Tongue (tissue), 2 donors: Measurements from ENCODE around the gene MGP. TPM values are rescaled to one million over a fixed set of nuclear protein-coding genes. Genes with fewer than 3 reads are reported as not detected.

Experiments used
- DNase-seq: peaks from one replicate; pipeline ENCODE4 v3.0.0-alpha.2; 2015
- total RNA-seq: library from RNA; depleted of rRNA; stranded (reverse); fragments of >200 nt; gene quantifications from one replicate; pipeline ENCODE4 v1.2.3, GENCODE V29; 2014

Gene MGP
- total RNA-seq, 1 donor from 2014 or later: 97.7 TPM

DNA sequence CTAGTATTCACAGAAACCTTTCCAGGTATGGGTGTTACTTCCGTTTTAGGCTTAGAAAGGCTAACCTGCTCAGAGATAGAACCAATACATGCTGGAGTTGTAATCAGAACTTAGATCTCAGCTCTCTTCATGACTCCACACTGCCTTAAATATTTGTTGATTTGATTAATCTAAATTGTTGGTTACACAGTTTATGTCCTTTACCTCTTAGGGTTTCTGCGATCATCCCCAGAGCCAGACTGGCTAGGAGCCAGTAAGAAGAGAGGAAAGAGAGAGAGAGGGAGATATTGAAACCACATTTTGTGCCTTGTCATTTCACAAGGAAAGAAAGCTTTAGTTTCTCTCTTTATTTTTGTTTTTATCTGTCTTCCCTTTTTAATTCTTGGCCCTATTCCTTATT is 16.8 kb upstream of the MGP start:
- DNase-seq: no peak

DNA sequence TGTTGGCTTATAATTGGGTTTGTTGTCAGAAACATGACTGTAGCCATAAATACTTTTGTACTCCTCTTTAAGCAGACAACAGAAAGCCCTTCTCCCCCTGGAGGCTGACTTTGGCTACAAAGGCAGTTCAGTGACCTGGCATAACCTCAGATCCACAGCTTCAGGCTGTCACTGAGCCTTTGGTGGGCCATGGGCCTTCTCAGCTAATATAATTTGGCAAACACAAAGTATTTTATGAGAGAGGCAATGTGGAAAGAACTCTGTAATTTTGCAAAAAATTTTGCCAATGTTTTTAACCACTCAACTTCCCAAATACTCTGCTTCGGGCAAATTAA is 15.5 kb upstream of the MGP start:
- DNase-seq: no peak

DNA sequence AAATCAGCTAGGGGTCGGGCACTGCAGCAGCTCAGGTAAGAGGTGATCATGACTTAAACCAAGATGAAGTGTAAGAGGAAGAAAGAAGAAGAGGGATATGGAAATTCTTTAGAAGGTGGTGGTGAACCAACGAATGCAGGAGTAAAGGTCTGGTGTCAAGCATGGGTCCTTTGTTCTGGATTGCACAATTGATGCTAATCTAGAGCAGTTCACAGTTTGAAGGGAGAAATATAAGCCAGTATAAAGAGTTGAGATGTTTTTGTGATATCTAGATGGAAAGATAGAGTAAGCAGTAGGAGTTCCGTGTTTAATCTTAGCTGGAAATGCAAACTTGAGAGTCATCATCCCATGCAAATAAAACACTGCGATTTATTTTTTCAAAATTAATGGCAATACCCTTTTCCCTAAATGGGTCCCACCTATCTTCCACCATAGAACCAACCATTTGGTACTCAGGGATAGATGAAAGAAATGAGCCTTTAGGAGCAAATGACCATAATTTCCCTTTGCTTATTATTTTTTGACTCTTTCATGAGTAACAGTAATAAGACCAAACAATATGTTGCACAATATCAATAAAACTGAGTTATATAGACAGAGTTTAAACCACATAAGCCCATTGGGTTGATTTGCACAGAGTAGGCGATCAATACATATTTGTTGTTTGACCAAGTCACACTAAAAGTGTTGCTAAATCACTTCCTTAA is 15.0 kb upstream of the MGP start:
- no peak for DNase-seq

DNA sequence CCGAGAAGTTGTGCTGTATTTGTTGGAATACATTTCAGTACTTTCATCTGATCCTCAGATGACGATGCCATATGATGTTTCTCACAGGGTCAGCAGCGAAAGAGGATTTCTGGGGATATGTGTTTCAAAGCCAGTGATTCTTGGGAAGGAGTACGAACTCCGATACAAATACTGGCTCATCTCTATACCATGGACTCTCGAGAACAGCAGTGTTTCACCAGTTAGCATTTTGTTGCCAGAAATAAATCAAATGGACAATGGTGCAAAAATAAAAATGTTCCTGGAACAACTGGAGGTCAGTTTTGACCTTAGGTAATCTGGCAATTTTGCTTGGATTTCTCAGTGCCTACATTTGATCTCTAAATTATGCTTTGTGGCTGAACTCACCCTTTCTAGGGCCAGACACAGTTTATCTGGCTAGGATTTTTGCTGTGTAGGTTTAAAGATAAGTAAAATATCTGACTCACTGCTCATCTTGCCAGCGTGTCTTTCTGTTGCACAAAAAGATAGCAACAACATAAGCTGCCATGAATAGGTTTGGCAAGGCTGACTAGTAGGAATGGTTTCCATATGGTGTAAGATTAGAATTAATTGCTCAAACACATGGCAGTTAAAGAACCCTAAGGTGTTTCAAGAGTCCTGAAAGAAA is 11.0 kb upstream of the MGP start:
- peak; percentile 79 for DNase-seq

DNA sequence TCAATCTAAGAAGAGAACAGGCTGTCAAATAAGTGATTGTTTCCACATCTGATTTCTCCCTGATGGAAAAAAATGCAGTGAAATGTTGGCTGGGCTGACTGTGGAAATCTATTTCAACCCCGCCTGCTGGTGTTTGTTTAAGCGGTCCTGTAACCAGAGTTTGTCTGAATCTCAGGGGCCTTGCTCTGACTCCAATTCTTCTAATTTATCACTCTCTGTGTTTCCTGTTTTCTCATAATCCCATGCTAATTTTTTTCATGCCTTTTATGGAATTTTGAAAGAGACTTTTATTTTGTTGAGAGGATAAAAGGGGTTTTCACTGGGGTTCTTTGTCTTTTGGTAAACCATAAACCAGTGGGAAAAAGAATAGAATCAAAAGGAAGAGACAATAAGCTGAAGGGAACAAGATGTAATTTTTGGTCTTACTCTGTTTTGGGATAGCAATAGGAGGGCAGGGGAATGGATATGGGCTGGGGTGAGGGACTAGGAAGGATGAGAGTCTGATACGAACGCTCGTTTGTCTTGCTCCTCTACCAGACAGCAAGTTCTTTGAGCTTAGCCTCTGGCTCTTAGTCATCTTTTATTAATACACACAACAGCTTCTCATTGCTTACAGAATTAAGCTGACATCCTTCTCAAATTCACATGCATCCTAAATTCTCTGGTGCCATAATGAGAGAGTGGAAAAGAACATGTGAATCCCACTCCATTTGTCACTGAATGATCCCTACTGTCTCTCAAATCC is 8.0 kb upstream of the MGP start:
- peak; percentile 77 for DNase-seq

DNA sequence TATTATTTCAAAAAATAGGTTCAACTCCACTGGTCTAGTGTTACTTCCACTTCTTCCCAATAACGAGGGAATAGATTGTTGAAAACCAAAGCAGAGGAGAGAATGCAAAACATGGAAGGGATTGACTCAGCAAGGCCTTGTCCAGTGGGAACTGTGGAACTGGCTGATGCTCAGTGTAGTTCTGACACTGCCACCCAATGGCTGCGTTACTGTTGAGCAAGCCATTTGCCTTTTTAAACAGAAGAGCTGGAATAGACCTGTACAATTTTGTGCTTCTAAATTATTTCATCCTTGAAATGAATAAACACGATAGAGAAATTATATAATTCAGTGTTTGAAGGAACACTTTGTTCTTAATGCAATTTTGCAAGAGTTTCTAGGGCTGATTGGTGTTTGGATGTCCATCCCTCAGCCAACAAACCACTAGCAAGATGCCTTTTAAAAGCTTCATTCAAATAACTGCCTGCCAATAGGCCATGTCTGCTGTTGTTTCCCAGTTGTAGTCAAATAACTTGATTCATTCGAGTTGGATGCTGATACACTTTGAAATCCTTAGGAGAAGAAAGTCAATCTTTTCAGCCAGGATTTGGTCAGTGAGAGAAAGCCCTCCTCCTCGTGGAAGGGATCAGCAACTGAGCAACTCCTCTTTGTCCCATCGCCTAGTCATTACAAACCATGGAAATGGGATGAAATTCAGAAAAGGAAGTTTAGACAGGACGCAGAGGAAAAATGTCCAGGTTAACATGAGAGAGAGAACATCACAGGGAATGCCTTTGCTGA is 7.3 kb upstream of the MGP start:
- peak; percentile 67 for DNase-seq

DNA sequence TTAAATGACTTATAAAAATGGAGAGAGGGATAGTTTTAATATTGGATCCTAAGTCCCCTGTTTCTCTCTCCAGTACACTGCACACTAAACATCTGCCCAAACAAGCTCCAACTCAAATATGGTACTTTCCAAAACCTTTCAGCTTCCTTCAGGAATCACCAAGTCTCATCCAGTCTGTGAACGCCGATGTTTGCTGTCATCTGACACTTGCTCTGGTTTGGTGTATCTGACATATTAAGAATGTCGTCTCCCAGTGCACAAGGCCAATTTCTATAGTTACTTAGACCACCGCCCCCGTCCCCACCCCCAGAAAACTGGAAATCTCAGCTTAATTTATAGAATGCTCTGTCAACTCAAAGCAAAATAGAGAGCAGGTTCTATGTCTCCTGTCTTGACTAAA is 5.0 kb upstream of the MGP start:
- DNase-seq: no peak

DNA sequence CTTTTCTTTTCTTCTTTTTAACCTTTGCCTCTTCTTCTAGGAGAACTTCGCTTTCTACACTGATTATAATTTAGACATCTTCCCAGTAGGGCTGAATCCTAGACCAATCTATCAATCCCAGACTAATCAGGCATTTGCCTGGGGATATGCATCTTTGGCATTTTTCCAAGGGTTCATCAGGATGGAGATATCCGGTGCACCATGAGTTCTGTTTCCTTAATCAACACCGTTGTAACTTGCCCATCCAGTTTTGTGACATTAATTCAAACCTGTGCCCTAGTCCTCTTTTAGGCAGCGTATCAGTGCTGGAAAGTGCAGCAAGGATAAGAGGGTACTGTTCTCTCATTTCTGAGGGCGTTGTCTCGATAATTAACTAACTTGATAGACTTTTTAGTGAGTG is 617 bp upstream of the MGP start:
- DNase-seq: no peak

DNA sequence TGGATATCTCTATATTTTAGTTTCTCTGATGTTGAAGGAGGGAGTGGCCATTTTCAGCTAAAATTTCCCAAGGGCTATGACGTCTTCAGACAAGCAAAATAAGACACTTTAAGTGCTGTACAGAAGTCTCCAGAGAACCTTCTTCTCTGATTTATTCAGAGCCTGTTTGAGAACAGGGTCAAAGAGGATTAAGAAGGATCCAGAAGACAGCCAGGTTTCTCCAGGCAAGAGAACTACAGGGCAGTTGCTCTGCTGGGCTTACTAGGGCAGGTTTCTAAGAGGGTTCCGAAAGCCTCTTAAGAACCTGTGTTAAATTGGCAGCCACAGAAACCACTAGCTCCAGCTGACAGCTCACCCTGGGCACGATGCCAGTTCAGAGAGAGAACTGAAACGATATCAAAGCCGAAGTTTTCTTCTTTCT is 1.2 kb downstream of the MGP start:
- DNase-seq: peak; percentile 92

DNA sequence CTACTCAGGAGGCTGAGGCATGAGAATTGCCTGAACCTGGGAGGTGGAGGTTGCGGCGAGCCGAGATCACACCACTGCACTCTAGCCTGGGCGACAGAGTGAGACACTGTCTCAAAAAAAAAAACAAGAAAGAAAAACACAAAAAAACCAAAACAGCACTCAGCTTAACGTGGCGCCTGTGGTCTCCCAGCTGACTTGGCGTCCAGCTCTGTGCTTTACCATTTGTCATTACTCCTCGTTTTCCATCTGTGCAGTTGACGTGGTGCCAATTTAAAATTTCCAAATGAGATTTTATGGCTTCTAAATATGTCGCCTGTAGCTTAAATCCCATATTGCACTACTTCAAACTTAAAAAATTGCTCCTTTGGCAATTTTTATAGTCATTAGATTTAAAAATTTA is 2.0 kb downstream of the MGP start:
- peak; percentile 92 for DNase-seq

DNA sequence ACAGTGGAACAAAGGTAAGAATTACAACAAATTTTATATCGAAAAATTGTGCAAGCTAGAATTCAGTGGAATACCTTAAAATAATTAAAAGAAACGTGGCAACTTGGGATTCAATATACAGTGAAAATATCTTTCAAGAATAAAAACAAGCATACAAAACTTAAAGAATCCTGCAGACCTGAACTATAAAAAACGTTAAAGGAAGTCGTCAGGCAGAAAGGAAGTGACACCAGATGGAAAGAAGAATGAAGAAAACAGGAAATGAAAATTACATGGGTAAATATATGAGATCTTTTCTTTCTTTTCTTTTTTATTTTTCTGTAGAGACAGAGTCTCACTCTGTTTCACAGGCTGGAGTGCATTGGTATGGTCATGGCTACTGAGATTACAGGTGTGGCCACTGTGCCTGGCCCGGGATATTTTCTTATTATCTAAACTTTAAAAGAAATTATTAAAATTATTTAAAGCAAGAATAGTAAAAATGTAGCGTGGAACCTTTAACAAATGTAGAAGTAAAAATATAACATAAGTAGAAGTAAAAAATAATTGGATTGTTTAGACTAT is 4.7 kb downstream of the MGP start:
- no peak for DNase-seq

DNA sequence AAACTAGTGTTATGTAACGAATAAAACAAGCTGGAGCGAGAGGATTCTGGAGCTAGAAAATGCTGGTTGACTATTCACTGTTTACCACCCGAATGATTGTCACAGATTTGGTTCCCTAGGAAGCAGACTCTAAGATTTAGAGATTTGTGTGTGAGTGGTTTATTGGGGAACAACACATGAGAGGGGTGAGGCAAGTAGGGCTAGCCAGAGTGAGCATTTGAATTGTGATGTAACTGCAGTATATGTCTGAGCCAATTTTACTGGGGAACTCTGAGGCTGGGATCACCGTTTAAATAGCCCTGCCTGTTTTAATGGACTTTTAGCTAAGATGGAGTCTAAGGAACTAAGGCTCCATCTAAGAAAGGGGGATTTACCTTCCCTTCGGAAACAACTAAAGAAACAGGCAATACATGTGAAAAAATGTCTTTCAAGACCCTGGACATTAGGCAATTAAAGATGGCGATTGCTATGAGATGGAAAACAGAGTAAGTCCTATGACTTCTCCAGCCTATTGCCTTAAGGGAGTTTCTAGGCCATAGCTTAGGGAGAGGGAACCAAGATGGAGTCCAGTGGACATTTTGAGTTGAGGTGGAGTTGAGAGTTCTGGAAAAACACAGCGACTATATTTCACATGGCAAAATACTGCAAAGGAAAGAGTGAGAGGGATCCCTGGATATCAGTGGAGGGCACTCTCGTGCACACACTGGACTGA is 6.3 kb downstream of the MGP start:
- no peak for DNase-seq

DNA sequence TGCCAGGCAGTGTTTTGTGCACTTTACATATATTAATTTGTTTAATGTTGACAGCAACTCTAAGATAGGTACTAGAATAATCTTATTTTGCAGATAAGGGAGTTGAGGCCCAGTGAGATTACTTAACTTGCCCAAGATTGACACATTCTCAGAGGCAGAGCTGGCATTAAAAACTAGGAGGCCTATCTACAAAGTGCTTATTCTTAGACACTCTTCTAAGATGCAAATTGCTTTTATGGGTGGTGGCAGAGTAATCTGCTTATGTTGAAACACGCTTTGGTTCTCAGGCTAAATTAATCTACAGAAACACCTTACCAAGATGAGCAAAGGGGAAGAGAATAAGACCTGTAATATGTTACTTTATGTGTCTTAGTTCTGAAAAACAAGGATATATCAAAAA is 7.2 kb downstream of the MGP start:
- DNase-seq: no peak

DNA sequence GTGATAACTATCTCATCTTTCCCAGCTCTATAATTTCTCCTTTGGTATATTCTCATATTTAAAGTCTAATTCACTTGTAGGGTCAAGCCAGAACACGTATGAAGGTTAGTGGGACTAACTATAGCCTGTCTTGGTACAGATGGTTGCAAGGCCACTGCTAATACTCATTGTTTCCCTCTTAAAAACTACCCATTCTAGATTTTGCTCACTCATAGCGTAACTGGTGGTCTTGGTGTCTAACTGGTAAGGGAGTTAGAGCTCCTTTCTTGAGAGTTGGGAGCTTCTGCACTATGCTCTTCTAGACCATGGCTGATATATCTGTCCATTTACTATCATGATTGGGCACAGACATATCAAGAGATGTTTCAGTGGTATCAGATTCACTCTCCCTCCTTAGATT is 8.8 kb downstream of the MGP start:
- DNase-seq: no peak

DNA sequence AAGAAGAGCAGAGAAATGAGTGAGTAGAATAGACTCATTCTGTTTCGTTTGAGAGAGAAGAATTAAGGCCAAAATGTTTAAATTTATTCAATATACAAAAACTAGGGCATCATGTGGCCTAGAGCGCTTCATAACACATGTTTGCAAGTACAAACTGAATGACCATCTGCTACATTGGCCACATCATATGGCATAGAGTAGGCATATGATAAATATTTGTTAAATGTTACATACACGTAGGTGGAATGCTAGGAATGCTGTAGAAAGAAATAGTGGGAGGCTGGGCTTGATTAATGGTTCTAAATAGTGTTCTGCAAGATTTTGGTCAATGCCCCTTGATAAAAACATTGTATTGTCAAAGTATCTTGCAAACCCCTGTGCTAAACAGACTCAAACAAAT is 10.8 kb downstream of the MGP start:
- DNase-seq: no peak

DNA sequence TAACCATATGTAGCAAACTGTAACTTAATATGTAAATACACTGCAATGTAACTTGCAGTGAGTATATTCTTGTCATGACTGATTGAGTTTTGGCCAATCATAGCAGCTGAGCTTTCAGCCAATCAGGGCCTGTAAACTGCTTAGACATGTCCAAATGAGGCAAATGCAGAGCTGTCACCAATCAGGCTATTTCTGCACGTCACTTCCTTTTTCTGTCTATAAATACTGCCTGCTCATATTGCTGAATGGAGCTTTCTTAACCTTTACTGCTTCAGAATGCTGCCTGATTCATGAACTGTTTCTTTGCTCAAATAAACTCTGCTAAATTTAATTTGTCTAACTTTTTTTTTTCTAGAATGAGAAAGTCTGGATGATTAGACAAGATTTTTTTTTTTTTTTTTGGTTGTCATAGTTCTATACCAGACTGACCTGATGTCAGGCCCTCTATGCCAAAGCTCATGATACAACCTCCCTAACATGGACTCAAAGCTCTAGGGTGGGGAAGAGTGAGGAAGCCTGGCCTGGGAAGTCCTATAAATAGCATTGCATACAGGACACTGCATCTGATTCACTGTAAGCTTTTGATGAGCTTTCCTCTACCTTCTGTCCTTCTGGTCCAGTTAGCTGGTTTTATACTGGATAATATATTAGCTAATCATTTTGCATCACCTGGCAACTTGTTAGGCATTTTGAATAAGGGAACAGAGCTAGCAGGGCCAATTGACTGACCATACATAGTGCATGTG is 12.0 kb downstream of the MGP start:
- no peak for DNase-seq

DNA sequence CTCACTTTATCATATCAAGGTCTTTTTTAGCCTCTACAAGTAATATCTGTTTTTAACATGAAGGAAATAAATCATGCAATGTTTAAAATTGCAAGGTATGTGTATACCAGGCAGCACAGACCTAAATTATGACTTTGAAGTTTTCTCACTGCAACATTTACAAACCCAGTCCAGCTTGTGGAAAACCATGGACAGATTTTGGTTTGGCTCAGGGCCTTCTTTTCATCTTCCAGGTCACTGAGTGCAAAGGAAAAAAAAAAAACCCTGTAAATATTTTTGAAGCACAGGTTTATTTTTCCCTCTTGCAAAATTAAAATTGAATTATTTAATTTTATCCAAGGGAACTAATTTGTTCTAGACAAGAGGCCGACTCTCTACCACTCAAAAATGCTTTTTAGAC is 13.8 kb downstream of the MGP start:
- no peak for DNase-seq

DNA sequence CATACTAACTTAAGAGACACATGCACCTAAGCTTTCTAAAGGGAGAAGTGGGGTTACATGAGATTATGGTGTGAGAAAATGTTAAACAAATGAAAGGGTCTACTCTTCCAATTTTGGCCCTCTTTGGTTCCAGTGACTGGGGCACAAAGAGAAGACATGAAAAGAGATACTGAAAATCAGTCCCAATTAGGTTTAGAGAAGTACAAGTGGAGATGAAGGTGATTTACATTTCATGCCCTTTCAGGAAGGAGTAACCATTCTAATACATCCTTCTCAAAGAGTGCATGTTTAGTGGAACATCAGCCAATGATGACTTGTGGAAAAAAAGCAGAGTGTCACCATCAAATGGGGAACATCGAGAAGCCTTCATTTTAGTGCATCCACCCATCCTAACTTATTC is 14.4 kb downstream of the MGP start:
- no peak for DNase-seq

DNA sequence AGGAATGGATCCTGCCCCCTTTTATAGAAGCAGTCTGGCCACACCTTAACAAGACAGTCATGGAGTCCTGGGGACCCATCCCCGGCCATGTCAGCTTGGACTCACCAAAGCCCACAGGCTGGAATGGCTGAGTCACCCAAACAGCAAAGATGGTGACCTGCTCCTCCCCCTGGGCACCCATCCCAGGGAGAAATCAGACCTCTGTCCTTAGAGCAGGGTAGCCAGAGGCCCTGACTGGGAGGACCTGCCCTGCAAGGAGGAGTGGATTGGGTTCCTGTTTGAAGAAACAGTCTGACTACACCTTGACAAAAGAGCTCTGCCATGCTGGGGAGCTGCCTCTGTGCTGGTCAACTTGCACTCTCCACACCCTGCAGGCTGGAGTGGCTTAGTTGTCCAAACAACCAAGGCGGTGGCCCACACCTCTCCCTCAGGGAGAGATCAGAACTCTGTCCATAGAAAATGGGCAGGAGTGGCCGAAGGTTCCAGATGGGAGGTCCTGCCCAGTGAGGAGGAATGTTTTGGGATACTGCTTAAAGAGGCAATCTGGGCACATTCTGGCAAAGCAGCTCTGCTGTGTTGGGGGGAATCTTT is 16.6 kb downstream of the MGP start:
- DNase-seq: no peak

DNA sequence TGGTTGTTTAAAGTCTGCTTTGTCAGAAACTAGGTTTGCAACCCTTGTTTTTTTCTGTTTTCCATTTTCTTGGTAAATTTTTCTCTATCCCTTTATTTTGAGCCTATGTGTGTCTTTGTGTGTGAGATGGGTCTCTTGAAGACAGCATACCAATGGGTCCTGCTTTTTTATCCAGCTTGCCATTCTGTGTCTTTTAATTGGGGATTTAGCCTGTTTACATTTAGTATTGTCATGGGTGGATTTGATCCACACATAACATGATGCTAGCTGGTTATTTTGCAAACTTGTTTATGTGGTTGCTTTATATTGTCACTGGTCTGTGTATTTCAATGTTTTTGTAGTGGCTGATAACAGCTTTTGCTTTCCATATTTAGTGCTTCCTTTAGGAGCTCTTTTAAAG is 25.2 kb downstream of the MGP start:
- no peak for DNase-seq

DNA sequence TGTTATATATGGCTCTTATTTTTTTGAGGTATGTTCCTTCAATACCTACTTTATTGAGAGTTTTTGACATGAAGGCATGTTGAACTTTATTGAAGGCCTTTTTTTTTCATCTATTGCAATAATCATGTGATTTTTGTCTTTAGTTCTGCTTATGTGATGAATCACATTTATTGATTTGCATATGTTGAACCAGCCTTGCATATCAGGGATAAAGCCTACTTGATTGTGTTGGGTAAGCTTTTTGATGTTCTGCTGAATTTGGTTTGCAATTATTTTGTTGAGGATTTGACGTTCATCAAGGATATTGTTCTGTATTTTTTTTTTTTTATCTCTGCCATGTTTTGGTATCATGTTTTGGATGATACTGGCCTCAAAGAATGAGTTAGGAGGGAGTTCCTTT is 27.1 kb downstream of the MGP start:
- no peak for DNase-seq
